NCI-H2107 treated with DMSO at 0.1 percent for 48 hours (cell line): ENCODE results near the gene SLC47A1.
"Not testable (repeated sequence)": the region's sequence is repeated elsewhere in the genome, so short reads cannot be mapped to it uniquely, and the experiment has no call there.

Experiments
- DNase-seq: peaks from one replicate; lab custom pipeline; 2025; ENCODE audit not compliant: unreplicated experiment; lab: John Stamatoyannopoulos, UW

SLC47A1 gene

DNA sequence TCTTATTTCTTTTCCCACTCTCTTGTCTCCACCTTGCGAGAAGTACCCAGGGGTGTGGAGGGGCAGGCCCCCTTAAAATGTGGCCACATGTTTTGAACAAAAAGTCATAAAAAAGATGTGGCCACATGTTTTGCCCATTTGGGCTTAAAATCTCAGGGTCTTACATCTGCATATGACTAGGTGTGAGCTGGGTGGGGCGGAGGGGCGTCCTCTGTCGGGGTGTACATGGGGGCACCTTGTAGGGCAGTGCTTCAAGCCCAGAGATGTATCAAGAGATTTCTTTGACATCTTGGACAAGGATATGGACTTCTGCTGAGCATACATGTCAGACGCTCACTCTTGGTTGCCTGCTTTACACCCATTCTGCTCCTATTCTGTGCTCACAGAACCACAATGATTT, 13.0 kb upstream of the SLC47A1 start:
- DNase-seq: no peak

- no peak for DNase-seq
These were observed 10.0 kb upstream of the SLC47A1 start for GRCh38 chr17:19523690-19524089.

DNA sequence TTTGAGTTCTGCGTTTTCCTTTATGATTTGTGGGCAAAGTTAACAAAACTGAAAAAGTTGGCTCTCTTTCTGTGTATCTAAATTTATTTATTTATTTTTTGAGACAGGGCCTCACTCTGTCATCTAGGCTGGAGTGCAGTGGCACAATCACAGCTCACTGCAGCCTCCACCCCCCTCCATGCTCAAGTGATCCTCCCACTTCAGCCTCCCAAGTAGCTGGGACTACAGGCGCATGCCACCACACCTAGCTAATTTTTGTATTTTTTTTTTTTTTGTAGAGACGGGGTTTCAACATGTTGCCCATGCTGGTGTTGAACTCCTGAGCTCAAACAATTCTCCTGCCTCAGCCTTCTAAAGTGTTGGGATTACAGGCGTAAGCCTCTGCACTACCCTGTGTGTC, 6.7 kb upstream of the SLC47A1 start:
- DNase-seq: not testable (repeated sequence)

DNA sequence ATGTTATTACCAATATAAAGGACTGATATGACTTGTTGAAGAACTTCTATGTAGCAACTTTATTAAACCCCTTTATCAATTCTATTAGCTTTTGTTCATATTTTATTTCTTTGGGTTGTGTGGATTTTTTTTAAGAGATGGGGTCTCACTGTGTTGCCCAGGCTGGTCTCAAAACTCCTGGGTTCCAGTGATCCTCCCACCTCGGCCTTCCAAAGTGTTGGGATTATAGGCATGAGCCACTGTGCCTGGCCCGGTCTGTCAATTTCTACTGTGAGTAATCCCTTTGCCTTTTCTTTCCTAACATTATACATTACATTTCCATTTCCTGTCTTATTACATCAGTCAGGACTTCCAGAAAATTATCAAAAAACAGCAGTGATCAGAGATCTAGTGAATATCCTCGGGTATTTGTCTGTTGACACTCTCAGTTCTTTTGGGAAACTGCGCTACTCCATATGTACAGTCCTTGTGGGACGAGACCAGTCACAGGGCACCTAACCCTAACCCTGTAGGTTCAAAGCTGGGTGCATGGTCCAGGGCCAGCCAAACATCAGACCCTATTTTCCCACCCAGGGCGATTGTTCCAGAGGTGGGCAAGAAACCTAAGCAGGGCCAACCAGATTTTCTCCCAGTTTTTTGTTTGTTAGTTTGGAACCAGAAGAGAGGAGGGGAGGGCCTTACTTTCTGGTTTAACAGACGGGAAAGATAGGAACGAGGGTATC, 1.7 kb upstream of the SLC47A1 start:
- no peak for DNase-seq

DNA sequence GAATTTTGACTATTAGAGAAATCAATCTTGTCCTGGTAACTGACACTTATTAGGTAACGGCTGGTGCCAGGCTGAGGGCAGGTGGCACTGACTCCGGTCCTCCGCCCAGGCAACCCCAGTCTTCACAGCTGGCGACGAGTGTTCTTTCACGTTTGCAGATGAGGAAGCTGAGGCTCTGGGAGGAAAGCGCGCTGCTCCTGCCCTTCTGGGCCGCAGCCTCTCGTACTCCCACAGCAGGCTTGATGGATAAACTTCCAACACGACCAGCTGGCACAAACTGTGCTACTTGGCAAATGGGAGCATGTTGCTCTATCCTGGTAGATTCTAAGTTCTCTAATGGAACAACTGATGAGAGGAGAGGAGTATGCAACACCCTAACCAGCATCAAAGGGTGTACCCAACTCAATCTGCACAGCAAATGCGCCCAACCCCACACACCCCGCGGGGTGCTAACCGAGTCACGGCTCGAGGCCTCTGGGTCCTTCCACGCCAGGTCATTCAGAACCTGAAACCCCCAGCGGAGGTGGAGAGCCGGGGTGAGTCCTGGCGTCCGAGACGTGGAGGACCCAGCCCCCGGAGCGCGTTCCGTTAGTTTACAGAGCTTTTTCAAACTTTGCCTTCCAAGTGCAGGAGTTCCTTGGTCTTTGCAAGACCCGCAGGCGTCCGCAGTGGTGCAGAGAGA, 477 bp upstream of the SLC47A1 start:
- no peak for DNase-seq

DNA sequence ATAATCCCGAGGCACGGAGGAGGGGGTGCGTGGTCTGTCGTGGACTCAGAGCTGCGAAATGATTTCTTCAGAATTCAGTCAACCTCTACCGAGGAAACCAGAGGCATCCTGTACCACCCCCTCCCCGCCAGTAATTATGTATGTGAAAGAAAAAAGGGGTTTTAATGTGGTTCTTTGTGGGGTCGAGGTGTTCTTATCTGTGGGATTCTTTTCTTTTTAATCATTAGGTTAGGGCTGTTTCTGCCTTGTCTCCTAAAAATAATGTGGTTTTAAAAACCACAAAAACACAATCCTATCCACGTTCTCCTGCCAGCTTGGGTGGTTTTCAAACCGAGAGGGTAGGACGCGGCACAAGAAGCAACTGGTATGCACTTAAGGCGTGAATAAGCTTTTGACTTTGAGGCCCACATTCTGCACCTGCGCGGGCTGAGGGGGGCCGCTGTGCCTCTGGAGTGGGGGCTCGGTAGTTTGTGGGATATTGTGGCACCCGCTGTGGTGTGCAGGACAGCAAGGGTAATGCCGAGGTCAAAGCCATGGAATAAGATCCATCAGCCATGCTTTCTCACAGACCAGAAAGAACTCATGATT, 1.0 kb downstream of the SLC47A1 start:
- DNase-seq: no peak

GRCh38 chr17:19537111-19537510, 3.5 kb downstream of the SLC47A1 start:
- no peak for DNase-seq

GRCh38 chr17:19538095-19539039, 4.7 kb downstream of the SLC47A1 start:
- peak; percentile 24 for DNase-seq

DNA sequence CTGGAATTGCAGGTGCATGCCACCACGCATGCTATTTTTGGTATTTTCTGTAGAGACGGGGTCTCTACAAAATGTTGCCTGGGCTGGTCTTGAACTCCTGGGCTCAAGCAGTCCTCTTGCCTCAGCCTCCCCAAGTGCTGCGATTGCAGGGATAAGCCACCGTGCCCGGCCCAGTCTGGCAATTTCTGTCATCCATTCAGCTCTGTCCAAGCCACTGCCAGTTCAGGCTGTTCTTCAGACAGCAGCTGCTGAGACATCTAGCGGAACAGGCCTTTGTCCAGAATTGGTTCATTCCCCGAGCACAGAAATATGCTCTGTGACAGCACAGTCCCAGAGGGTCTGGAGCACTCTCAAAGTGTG, 5.4 kb downstream of the SLC47A1 start:
- DNase-seq: no peak

DNA sequence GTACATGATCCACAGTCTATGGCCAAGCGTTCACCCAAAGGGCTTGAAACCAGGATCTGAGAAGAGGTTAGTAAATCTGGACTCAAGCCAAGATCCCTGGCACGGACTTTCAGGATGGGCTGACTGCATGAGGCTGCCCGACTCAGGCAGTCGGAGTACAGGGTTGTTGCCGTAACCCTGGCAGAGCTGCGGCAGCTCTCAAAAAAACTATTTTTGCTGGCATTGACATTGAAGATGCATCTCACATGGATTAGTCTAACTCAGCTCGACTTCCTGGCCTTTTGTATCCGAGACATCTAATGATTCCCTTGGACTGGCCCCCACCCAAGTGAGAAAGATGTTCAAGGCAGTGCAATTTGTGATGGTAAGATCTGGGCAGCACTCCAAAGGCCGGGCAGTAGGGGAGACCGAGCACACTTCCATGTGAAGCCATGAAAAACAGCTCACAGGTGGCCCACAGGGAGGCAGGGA, 6.2 kb downstream of the SLC47A1 start:
- no peak for DNase-seq

DNA sequence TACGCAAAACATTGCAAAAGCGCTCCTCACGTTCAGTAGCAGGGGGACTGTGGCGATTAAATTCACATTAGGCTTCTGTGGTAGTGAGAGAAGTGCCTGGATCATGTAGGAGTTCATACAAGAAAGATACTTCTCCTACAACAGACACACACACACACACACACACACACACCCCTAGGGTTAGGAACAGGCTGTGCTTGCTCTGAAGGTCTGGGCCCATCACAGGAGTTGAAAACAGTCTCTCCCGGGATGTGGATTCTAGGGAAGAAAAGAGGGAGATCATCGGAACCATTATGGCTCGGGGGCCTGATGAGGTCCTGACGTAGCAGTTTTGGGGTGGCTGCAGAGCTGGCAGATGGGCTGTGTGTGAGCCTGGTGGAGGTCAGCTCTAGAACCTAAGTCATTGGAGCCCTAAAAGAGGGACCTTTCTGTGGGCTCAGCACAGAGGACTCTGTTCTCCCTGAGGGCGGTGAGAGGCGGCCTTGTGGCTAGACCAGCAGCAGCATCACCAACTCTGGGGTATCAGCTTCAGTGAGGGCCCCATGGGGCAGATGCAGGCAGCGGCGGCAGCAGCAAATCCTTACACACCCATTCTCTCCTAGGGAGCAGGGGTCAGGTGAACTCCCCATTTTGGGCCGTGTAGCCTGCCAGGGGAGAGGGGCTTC, 7.2 kb downstream of the SLC47A1 start:
- DNase-seq: no peak

GRCh38 chr17:19541445-19541844, 7.8 kb downstream of the SLC47A1 start:
- DNase-seq: no peak

GRCh38 chr17:19542247-19542646, 8.6 kb downstream of the SLC47A1 start:
- DNase-seq: no peak

GRCh38 chr17:19544366-19544765, 10.7 kb downstream of the SLC47A1 start:
- no peak for DNase-seq

DNA sequence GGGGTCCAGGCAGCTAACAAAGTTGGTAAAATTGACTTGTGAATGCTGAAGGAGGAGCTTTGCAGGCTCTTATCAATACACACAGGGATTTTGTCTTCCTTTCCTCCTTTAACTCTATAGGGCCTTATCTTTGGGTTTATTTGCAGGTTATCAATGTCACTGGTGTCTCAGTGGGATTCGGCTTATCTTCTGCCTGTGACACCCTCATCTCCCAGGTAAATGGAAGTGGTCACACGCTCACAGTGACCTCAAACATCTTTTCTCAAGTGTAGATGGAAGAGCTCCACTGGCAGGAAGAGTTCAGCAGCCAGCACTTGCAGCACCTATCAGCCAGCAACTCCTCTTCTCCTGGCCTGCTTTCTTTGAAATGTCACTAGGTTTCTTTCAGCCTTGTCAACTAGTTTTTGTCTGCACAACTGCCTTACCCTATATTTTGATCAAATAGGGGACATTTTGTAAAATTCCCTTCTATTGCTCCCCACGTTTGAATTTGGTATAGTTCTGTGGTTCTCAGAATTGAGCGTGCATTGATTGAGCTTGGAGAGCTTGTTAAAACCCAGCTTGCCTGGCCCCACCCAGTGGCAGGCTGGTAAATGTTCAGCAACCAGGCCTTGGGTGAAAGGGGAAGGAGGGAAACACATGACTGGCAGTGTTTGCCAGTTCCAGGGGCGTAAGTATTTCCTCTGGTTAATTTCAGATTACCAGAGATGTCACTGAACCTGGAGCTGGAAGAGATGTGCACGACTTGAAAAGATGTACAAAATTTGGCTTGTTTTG, 12.8 kb downstream of the SLC47A1 start:
- no peak for DNase-seq

GRCh38 chr17:19549746-19550623, 16.3 kb downstream of the SLC47A1 start:
- no peak for DNase-seq

- no peak for DNase-seq
These were observed 17.5 kb downstream of the SLC47A1 start for GRCh38 chr17:19551165-19551564.

GRCh38 chr17:19551591-19552148, 18.0 kb downstream of the SLC47A1 start:
- DNase-seq: no peak

GRCh38 chr17:19553036-19553435, 19.4 kb downstream of the SLC47A1 start:
- no peak for DNase-seq
